GM18861 (cell line): ENCODE data around the gene MYOD1.

Experiments used
- ATAC-seq: cut with Tn5 transposase; IDR thresholded peaks from one replicate; pipeline ENCODE4 v1.9.1; 2021; ENCODE audit not compliant: unreplicated experiment

Gene MYOD1

DNA sequence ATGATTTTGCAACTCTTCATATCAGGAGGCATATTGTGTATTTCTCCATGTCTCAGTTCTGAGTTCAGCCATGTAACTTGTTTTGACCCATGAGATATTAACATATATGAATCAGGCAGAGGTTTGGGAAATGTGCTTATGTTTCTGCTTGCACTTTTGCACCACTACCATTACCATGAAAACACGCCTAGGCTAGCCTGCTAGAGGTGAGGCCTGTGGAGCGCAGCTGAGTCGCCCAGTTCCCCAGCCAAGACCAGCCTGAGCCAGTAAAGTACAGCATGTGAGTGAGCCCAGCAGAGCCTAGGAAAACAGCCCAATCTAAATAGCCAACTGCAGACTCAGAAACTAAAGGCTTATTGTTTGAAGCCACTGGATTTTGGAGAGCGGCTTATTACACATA is 18.4 kb upstream of the MYOD1 start:
- no peak for ATAC-seq

DNA sequence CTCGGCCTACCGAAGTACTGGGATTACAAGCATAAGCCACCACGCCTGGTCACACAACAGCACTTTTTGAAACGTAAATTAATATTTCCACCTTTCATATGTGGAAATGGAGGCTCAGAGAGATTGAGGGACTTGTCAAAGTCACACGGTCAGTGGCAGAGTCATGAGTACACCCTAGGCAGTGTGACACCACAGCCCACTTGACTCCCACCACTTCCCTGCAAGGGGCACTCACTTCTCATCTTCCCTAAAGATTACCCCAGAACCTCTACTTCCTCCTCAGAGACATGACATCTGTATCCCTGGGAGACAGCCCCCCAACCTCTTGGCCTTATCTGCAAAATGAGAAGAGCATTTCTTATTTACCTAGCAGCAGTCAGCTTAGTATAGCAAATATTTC is 16.5 kb upstream of the MYOD1 start:
- no peak for ATAC-seq

DNA sequence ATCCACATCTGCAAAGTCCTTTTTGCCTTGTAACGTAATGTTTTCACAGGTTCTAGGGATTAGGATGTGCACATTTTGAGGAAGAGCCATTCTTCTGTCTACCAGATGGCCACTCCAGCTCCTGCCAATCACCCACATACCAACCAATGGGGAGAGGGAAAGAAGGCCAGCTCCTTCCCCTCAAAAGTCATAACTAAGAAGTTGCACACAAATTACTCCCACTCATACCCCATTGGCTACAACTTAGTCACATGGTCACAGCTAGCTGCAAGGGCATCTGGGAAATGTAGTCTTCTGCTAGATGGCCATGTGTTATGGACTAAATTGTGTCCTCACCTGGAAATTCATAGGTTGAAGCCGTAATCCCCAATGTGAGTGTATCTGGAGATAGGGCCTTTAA is 15.4 kb upstream of the MYOD1 start:
- ATAC-seq: peak; percentile 48

DNA sequence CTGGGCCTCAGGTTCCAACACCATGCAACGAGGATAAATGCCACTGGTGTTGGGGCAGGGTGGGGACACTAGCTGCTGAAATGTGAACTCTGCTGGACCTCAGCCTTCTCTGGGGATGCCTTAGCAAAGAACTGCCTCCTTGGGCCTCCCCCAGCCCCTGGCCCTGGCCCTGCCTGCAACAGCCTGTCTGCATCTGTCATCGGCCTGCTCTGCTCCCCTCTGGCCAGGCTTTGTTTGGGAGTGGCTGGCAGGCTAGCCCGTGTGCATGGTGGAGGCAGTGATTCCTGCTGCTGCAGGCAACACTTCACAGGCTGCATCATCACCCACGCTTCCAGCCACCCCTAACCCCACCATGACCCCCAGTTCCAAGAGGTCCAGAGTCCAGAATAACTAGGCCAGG is 11.5 kb upstream of the MYOD1 start:
- ATAC-seq: no peak

DNA sequence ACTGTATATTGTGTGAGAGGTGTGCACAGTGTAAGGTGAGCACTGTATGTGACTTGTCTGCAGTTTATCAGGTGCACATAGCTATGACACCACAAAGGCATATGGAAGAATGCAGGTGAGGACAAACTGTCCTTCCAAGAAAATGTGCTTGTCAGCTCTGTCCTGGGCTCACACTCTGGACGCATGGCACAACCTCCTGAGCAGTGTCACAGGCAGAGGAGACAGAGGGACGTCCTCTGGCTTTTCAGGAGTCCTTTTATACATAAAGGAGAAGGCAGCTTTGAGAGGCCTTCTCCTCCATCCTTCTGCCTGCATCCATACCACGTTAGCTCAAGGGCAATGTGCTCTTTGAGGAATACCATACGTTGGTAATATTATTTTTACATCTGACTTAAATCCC is 7.5 kb upstream of the MYOD1 start:
- ATAC-seq: no peak

DNA sequence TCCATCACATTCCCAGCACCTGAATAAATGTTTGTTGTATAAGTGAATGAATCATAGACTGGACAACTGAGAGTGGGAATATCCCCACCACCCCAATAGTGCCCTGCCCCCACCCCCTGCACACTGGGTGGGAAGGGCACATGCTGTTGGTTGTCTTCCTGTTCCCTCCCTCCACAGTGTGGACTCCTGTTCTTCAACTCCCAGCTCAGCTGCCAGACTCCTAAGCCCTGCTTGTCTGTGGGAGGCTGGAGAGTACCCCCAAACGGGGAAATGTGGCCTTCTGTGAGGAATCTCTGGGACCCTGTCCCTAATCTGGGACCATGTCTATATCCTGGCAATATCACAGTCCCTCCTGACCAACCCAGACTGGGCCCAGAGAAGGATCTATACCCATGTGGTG is 5.5 kb upstream of the MYOD1 start:
- no peak for ATAC-seq

DNA sequence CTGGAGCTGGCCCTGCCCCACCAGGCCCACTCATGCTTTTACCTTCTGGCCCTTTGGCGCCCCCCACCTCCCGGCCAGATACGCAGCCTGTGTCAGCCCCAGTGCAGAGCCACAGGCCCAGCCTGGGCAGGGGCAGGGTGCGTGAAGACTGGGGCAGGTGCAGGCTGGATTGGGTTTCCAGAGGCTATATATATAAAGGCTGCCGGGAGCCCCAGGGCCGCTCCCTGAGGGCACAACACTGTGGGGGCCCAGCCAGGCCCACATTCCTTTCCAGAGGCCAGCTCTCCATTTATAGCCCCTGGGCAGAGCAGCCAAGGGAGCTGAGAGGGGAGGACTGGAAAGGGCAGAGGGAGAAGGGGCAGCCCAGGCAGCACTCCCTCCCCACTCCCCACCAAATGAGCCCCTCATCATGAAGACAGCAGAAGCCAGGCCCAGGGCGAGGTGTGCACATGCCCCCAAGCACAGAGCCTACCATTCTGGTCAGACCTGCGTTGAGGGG is 5.0 kb upstream of the MYOD1 start:
- no peak for ATAC-seq

DNA sequence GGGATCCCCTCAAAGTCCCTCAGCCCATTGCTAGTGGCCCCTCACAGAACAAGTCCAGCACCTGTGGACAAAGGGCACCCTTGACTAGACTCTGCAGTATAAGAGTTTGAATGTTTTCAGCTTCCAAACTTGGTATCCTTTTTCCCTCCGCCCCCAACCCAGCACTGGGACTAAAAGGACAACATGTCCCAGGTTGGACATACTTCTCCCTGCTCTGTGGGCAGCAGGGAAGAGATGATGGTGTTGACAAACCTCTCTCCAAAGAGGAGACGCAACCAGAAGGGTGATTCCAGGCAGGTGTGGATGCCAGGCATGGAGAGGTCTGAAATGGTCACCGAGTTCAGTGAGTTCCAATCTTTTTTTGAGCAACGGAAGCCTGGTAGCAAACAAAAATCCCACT is 4.5 kb upstream of the MYOD1 start:
- ATAC-seq: no peak

DNA sequence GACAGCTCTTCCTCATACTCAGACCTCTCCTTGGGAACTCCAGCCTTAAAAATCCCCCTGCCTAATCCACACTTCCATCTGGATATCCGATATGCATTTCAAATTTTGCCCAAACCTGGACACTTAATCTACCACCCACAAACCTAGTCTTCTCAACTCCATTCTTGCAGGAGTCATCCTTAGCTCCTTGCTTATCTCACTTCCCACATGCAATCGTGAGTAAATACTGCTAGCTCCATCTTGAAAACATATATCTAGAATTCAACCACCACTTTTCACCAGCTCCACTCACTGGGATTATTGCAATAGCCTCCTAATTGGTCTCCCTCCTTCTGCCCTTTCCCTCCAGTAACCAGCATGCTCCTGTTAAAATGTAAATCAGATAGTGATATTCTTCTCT is 2.6 kb upstream of the MYOD1 start:
- ATAC-seq: no peak

DNA sequence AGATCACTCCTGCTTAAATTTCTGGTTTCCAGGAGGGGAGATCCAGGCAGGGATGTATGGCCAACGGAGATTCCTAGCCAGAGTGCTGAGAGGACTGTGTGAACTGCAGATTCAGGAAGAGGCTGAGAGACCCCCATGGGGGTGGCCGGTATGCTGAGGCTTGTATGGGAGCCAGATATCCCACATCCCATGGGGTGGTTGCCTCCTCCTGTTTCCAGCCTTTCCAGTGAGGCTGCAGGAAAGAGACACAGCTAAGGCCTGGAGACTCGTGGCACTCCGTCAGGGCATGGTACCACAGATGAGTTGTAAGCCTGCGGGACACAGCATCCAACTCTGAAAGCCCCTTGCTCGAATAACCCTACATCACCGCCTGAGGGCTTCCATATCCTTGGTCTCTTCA is 1.4 kb upstream of the MYOD1 start:
- ATAC-seq: no peak

DNA sequence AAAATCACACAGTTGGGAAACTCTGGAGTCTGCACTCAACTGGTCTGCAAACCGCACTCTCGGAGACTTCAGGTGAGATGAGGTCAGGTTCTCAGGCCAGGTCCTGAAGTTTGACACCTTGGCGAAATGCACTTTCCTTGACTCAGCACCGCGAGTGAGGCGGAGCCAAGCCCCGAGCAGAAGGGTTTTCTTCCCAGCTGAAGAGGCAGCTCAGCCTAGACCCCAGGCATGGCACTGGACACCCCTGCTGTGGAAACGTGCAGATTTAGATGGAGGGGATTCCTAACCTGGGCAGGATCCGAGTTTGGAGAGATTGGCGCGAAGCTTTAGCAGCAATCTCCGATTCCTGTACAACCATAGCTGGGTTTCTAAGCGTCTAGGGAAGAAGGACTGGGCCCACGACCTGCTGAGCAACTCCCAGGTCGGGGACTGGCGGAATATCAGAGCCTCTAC is 835 bp upstream of the MYOD1 start:
- no peak for ATAC-seq

DNA sequence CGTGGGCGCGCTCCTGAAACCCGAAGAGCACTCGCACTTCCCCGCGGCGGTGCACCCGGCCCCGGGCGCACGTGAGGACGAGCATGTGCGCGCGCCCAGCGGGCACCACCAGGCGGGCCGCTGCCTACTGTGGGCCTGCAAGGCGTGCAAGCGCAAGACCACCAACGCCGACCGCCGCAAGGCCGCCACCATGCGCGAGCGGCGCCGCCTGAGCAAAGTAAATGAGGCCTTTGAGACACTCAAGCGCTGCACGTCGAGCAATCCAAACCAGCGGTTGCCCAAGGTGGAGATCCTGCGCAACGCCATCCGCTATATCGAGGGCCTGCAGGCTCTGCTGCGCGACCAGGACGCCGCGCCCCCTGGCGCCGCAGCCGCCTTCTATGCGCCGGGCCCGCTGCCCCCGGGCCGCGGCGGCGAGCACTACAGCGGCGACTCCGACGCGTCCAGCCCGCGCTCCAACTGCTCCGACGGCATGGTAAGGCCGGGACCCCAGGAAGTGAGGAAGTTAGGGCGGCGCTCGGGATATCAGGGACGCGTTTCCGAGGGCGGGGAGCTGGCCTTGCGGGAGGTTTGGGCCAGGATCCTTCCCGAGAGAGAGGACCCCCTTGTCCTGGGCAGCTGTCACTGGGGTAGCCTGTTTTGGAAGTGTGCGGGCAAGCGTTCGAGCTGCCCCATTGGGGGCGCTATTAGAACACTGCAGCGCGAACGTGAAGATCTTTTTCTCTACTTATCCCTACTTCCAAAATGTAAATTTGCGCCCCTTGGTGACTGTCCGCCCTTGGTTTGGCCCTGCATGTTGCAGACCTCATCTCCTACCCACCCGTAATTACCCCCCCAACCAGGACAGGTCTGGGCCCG is 796 bp downstream of the MYOD1 start:
- ATAC-seq: no peak

DNA sequence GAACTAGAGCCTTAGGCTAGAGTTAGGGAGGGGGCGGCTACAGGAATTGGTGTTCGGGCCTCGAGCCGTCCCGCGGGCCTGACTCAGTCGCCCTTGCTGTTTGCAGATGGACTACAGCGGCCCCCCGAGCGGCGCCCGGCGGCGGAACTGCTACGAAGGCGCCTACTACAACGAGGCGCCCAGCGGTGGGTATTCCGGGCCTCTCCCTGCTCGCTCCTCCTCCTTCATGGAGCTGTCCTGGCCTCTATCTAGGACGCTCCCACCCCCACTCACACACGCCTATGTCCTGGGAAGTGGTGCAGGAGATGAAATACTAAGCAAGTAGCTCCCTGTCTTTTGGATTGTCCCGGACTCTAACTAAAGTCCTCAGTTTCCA is 1.4 kb downstream of the MYOD1 start:
- ATAC-seq: no peak

DNA sequence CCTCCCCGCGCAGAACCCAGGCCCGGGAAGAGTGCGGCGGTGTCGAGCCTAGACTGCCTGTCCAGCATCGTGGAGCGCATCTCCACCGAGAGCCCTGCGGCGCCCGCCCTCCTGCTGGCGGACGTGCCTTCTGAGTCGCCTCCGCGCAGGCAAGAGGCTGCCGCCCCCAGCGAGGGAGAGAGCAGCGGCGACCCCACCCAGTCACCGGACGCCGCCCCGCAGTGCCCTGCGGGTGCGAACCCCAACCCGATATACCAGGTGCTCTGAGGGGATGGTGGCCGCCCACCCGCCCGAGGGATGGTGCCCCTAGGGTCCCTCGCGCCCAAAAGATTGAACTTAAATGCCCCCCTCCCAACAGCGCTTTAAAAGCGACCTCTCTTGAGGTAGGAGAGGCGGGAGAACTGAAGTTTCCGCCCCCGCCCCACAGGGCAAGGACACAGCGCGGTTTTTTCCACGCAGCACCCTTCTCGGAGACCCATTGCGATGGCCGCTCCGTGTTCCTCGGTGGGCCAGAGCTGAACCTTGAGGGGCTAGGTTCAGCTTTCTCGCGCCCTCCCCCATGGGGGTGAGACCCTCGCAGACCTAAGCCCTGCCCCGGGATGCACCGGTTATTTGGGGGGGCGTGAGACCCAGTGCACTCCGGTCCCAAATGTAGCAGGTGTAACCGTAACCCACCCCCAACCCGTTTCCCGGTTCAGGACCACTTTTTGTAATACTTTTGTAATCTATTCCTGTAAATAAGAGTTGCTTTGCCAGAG is 2.0 kb downstream of the MYOD1 start:
- ATAC-seq: no peak

DNA sequence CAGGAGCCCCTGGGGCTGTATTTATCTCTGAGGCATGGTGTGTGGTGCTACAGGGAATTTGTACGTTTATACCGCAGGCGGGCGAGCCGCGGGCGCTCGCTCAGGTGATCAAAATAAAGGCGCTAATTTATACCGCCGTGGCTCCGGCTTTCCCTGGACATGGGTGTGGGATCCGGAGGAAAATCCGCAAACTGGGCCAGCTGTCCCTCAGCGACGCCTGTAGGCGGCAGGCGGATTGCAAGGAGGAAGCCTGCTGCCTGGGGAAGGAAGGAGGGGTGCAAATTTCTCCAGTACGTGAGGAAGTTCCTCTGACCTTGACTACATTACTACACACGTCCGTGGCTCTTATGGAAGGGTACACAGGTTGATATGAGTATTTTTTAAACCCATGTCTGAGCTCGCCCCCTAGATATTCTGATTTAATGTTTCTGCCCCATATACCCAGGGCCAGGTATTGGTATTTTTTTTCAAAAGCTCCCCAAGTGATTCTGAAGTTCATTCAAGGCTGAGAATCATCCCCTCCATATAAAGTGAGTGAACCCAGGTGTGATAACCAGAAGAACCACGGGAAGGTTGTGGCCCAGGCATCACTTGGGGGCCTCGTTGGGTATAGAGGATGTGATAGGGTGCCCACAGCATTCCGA is 2.8 kb downstream of the MYOD1 start:
- no peak for ATAC-seq

DNA sequence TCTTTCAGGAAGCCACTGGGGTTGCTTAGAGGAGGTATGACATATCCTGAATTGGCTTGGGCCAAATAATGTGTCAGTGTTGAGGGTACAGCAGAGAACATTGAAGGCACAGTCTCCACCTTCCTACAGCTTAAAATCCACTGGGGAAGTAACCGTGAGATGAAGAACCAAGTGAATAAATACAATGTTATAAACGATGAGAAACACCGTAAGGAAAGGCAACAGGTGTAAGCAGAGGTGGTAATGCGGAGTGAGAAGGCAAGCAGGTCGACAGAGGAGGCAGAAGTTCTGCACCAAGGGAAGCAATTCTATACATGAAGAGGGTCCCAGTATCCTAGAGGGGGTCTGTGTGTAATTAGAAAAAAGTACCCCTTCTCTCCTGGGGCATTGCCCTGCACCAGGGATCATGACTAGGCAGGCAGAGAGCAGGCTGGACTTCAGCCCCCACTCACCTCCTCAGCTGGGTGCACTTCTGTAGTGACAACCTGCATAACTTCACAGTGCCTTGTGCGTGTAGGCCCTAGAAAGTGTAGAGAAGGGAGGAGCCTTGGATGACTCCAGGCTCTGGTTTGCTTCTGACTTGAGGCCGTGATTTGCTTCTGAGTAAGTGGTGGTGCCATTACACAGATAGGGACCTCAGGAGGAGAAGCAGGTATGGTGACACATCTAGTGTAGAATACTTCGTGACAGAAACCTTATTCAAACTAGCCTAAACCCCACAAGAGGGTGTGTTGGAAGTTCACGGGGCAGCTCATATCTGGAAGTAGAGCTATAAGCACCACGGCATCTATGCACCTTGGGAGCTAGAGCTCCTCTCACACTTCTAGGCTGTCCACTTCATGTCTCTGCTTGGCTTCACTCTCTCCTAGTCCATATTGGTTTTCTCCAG is 4.9 kb downstream of the MYOD1 start:
- ATAC-seq: no peak

DNA sequence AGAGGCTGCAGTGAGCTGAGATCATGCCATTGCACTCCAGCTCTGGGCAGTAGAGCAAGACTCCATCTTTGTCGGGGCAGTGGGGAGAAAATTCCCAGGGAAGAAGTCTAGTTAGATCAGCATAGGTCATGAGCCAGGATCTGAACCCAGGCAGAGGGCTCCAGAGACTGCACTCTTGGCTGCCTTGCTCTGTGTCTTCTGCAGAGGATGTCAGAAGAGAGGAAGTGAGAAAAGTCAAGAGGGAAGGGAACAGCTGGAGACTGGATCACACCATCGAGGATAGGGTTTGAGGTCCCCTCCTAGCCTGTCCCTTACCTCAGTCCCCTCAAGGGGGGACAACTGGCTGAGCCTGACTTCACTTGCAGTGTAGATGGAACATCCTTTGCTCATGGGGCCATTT is 5.8 kb downstream of the MYOD1 start:
- ATAC-seq: no peak

DNA sequence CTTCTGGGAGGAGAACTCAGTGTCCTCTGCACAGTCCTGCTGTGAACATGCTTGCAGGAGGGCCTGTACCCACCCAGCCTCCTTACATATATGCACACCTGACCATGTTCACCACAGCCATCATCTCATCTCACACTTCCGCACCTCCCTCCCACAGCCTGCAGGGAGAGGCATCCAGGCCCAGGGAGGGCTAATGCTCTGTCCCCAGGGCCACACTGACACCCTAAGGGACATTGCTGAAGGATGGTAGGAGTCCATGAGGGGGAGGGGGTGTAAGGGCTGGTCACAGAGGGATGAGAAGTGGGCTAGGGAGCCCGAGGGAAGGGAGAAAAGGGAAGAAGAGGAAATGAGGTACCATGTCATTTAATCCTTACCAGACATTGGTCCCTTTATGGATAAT is 10.8 kb downstream of the MYOD1 start:
- ATAC-seq: no peak

DNA sequence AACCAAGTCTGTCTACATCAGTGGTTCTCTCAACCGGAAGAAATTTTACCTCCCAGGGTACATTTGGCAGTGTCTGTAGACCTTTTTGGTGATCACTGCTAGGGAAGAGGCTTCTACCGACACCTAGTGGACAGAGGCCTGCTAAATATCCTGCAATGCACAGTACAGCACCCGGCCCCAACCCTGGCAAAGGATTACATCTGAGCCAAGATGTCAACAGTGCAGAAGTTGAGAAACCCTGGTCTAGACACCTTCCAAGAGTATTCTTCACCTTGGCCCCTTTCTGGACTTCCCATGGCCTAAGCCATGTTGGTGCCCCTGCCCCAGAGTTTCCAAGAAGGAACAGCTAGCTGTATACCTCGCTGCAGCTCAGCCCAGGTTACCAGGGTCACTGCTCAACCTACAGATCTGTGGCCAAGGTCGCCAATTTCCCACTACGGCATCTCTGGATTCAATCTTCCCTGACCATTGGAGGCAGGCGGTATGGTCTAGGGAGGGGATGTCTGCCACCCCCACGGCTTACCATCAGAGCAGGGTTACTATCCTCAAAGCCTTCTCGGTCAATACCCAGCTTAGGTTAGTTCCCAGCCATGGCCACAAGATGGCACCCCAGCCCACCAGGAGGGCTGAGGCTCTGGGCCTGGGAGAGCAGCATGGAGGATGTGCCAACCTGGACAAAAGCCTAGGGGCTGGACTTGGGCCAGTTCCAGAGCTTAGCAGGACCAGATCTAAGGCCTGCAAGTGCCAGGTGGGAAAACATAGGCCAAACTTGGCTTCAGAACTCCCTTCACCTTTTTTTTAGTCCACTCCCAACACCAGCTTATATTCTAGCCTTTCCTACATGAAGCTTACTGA is 11.5 kb downstream of the MYOD1 start:
- ATAC-seq: peak; percentile 76

DNA sequence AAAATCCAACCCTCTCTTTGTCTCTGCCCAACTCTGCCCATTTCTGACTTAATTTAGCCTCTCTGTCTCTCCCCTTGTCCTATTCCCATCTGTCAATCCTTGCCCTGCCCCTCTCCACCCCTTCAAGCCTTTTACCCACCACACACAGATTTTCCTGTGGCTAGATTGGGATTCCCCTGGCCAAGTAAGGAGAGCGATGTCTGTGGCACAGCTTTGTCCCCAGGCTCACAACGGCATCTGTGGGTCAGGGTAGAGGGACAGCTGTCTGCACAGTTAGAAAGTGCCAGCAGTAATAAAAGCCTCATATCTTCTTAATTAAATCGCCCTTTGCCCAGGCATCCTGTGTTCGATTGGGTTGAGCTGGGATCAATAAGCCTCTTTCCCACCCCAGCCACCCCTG is 13.9 kb downstream of the MYOD1 start:
- no peak for ATAC-seq
